ENCODE measurements around the gene THSD4.

- TF ChIP-seq, protein P1, sequence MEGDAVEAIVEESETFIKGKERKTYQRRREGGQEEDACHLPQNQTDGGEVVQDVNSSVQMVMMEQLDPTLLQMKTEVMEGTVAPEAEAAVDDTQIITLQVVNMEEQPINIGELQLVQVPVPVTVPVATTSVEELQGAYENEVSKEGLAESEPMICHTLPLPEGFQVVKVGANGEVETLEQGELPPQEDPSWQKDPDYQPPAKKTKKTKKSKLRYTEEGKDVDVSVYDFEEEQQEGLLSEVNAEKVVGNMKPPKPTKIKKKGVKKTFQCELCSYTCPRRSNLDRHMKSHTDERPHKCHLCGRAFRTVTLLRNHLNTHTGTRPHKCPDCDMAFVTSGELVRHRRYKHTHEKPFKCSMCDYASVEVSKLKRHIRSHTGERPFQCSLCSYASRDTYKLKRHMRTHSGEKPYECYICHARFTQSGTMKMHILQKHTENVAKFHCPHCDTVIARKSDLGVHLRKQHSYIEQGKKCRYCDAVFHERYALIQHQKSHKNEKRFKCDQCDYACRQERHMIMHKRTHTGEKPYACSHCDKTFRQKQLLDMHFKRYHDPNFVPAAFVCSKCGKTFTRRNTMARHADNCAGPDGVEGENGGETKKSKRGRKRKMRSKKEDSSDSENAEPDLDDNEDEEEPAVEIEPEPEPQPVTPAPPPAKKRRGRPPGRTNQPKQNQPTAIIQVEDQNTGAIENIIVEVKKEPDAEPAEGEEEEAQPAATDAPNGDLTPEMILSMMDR (IDR thresholded peaks at IDR 0.05): no peak
- TF ChIP-seq POLR2A (IDR thresholded peaks at IDR 0.05): no peak
Measured at GRCh38 chr15:71198846-71199245, 83.6 kb downstream of the THSD4 start.
